ENCODE measurements around the gene PACS2.
"Not testable (repeated sequence)": the region's sequence is repeated elsewhere in the genome, so short reads cannot be mapped to it uniquely, and the experiment has no call there.

PACS2 gene

GRCh38 chr14:105326891-105327694 is 12.5 kb downstream of the PACS2 start:
- Histone ChIP-seq H3K4me3 (no peak overlapping the region), H3K27me3 (ENCODE audit: low read depth) (no peaks in the 10 kb centered on the region), H3K4me1 (peaks cover 3% of the 10 kb centered on the region; the same call in 1 of the 2 replicates), H3K9me3 (no peaks in the 10 kb centered on the region), H3K36me3 (replicated peaks) (no peaks in the 10 kb centered on the region)
- in situ Hi-C loops (cut with MboI; ENCODE audit: low sequenced_read_pairs): no loop called here
- DNase-seq (ENCODE audit: low spot score in 2 of 2): no peak

- in situ Hi-C loops (cut with MboI; ENCODE audit: low sequenced_read_pairs); H3K27me3 ChIP-seq (ENCODE audit: low read depth); H3K4me1 ChIP-seq; H3K36me3 ChIP-seq (replicated peaks); H3K9me3 ChIP-seq; H3K4me3 ChIP-seq; DNase-seq (ENCODE audit: low spot score in 2 of 2): not testable (repeated sequence)
Observed at GRCh38 chr14:105327695-105328045, 13.1 kb downstream of the PACS2 start.

GRCh38 chr14:105328070-105328677 is 13.6 kb downstream of the PACS2 start:
- H3K4me3 ChIP-seq: no peak overlapping the region
- DNase-seq (ENCODE audit: low spot score in 2 of 2): no peak
- in situ Hi-C loops (cut with MboI; ENCODE audit: low sequenced_read_pairs): no loop called here
- H3K36me3 ChIP-seq (replicated peaks): no peaks in the 10 kb centered on the region
- no peaks in the 10 kb centered on the region for H3K27me3 ChIP-seq (ENCODE audit: low read depth)
- no peaks in the 10 kb centered on the region for H3K9me3 ChIP-seq
- peaks cover 3% of the 10 kb centered on the region; the same call in 1 of the 2 replicates for H3K4me1 ChIP-seq

- Histone ChIP-seq H3K27me3 (ENCODE audit: low read depth) (no peaks in the 10 kb centered on the region), H3K36me3 (replicated peaks) (no peaks in the 10 kb centered on the region), H3K4me3 (no peak overlapping the region), H3K4me1 (peaks cover 3% of the 10 kb centered on the region; the same call in 1 of the 2 replicates), H3K9me3 (no peaks in the 10 kb centered on the region)
- DNase-seq (ENCODE audit: low spot score in 2 of 2): no peak
- in situ Hi-C loops (cut with MboI; ENCODE audit: low sequenced_read_pairs): no loop called here
Observed at GRCh38 chr14:105328678-105329390, 14.3 kb downstream of the PACS2 start.

GRCh38 chr14:105329411-105330150 is 15.0 kb downstream of the PACS2 start:
- in situ Hi-C loops (cut with MboI; ENCODE audit: low sequenced_read_pairs): no loop called here
- Histone ChIP-seq H3K27me3 (ENCODE audit: low read depth) (no peaks in the 10 kb centered on the region), H3K4me1 (peaks cover 3% of the 10 kb centered on the region; the same call in 1 of the 2 replicates)

GRCh38 chr14:105330491-105330895 is 15.9 kb downstream of the PACS2 start:
- H3K4me3 ChIP-seq: no peak overlapping the region
- no peak for DNase-seq (ENCODE audit: low spot score in 2 of 2)
- H3K27me3 ChIP-seq (ENCODE audit: low read depth): no peaks in the 10 kb centered on the region
- H3K9me3 ChIP-seq: no peaks in the 10 kb centered on the region
- H3K4me1 ChIP-seq: peaks cover 3% of the 10 kb centered on the region; the same call in 1 of the 2 replicates
- H3K36me3 ChIP-seq (replicated peaks): no peaks in the 10 kb centered on the region
- in situ Hi-C loops (cut with MboI; ENCODE audit: low sequenced_read_pairs): no loop called here

More at GRCh38 chr14:105329411-105330150, 15.0 kb downstream of the PACS2 start:
- no peak overlapping the region for H3K4me3 ChIP-seq
- DNase-seq (ENCODE audit: low spot score in 2 of 2): no peak
- no peaks in the 10 kb centered on the region for H3K36me3 ChIP-seq (replicated peaks)
- H3K9me3 ChIP-seq: no peaks in the 10 kb centered on the region

- no peaks in the 10 kb centered on the region for H3K36me3 ChIP-seq (replicated peaks)
- H3K4me1 ChIP-seq: no peaks in the 10 kb centered on the region; the same call in 1 of the 2 replicates
- in situ Hi-C loops (cut with MboI; ENCODE audit: low sequenced_read_pairs): no loop called here
- H3K9me3 ChIP-seq: no peaks in the 10 kb centered on the region
- H3K4me3 ChIP-seq: no peak overlapping the region
- no peak for DNase-seq (ENCODE audit: low spot score in 2 of 2)
- no peaks in the 10 kb centered on the region for H3K27me3 ChIP-seq (ENCODE audit: low read depth)
Observed at GRCh38 chr14:105331575-105332349, 17.2 kb downstream of the PACS2 start.

- Histone ChIP-seq H3K27me3 (ENCODE audit: low read depth) (no peaks in the 10 kb centered on the region), H3K4me1 (no peaks in the 10 kb centered on the region; the same call in 1 of the 2 replicates), H3K9me3 (no peaks in the 10 kb centered on the region), H3K4me3 (no peak overlapping the region), H3K36me3 (replicated peaks) (no peaks in the 10 kb centered on the region)
- DNase-seq (ENCODE audit: low spot score in 2 of 2): no peak
- in situ Hi-C loops (cut with MboI; ENCODE audit: low sequenced_read_pairs): no loop called here
Observed at GRCh38 chr14:105332350-105332874, 17.9 kb downstream of the PACS2 start.

GRCh38 chr14:105333020-105333490 is 18.5 kb downstream of the PACS2 start:
- Histone ChIP-seq H3K4me1 (no peaks in the 10 kb centered on the region; the same call in 1 of the 2 replicates), H3K36me3 (replicated peaks) (no peaks in the 10 kb centered on the region), H3K27me3 (ENCODE audit: low read depth) (no peaks in the 10 kb centered on the region), H3K9me3 (no peaks in the 10 kb centered on the region), H3K4me3 (no peak overlapping the region)
- DNase-seq (ENCODE audit: low spot score in 2 of 2): no peak
- in situ Hi-C loops (cut with MboI; ENCODE audit: low sequenced_read_pairs): no loop called here

GRCh38 chr14:105333613-105334364 is 19.2 kb downstream of the PACS2 start:
- Histone ChIP-seq H3K9me3 (no peaks in the 10 kb centered on the region), H3K4me3 (no peak overlapping the region), H3K4me1 (no peaks in the 10 kb centered on the region), H3K27me3 (ENCODE audit: low read depth) (no peaks in the 10 kb centered on the region), H3K36me3 (replicated peaks) (no peaks in the 10 kb centered on the region)
- no peak for DNase-seq (ENCODE audit: low spot score in 2 of 2)
- in situ Hi-C loops (cut with MboI; ENCODE audit: low sequenced_read_pairs): no loop called here

- H3K4me3 ChIP-seq: no peak overlapping the region
- no peaks in the 10 kb centered on the region for H3K36me3 ChIP-seq (replicated peaks)
- no peaks in the 10 kb centered on the region for H3K9me3 ChIP-seq
- in situ Hi-C loops (cut with MboI; ENCODE audit: low sequenced_read_pairs): no loop called here
- no peaks in the 10 kb centered on the region for H3K27me3 ChIP-seq (ENCODE audit: low read depth)
- H3K4me1 ChIP-seq: no peaks in the 10 kb centered on the region
- no peak for DNase-seq (ENCODE audit: low spot score in 2 of 2)
Observed at GRCh38 chr14:105334383-105335230, 20.1 kb downstream of the PACS2 start.

GRCh38 chr14:105335231-105335542 is 20.6 kb downstream of the PACS2 start:
- H3K9me3 ChIP-seq; H3K27me3 ChIP-seq (ENCODE audit: low read depth); H3K4me3 ChIP-seq; H3K4me1 ChIP-seq; in situ Hi-C loops (cut with MboI; ENCODE audit: low sequenced_read_pairs); H3K36me3 ChIP-seq (replicated peaks); DNase-seq (ENCODE audit: low spot score in 2 of 2): not testable (repeated sequence)

All from HAP-1 (cell line).